GM23338 (cell line): ENCODE data around the gene FAM13A. TPM values are rescaled to one million over a fixed set of nuclear protein-coding genes. Genes with fewer than 3 reads are reported as not detected.

Source experiments
- ATAC-seq: fragments of 200-7000 bp; cut with Tn5 transposase; 3 replicates; pipeline ENCODE4 v1.9.1; 2020
- DNase-seq: peaks from one replicate; pipeline ENCODE4 v3.0.0-alpha.2; 2015; ENCODE audit warnings: low spot score
- H2AFZ ChIP-seq: fragments of 200-600 bp; sonication (generic); 2 replicates; pipeline ENCODE4 v1.8.0; 2016; ENCODE audit warnings: antibody characterized with exemption, mild to moderate bottlenecking, moderate library complexity
- H3F3A ChIP-seq: fragments of 200-600 bp; sonication (generic); replicated peaks from 2 replicates; pipeline ENCODE4 v1.8.0; 2017; ENCODE audit warnings: antibody characterized with exemption, mixed run types, low read depth
- H3K27ac ChIP-seq: fragments of 200-600 bp; sonication (generic); 2 replicates; pipeline ENCODE4 v1.6.1; 2016; ENCODE audit warnings: low read depth
- H3K27me3 ChIP-seq: fragments of 200-600 bp; sonication (generic); 2 replicates; pipeline ENCODE4 v1.8.0; 2016; ENCODE audit warnings: mild to moderate bottlenecking, mixed run types, moderate library complexity; ENCODE audit not compliant: insufficient read depth
- H3K36me3 ChIP-seq: fragments of 200-600 bp; sonication (generic); 2 replicates; pipeline ENCODE4 v1.8.0; 2016; ENCODE audit warnings: mild to moderate bottlenecking; ENCODE audit not compliant: insufficient read depth
- H3K4me1 ChIP-seq: fragments of 200-600 bp; sonication (generic); 2 replicates; pipeline ENCODE4 v1.8.0; 2016; ENCODE audit warnings: mild to moderate bottlenecking, moderate library complexity; ENCODE audit not compliant: insufficient read depth
- H3K4me2 ChIP-seq: fragments of 200-600 bp; sonication (generic); 2 replicates; pipeline ENCODE4 v1.7.1; 2017; ENCODE audit warnings: mixed run types
- H3K4me3 ChIP-seq: fragments of 200-600 bp; sonication (generic); 2 replicates; pipeline ENCODE4 v1.6.1; 2016; ENCODE audit warnings: mixed run types
- H3K79me2 ChIP-seq: fragments of 200-600 bp; sonication (generic); replicated peaks from 2 replicates; pipeline ENCODE4 v1.8.0; 2017; ENCODE audit warnings: mild to moderate bottlenecking; ENCODE audit not compliant: insufficient read depth
- H3K9me2 ChIP-seq: fragments of 200-600 bp; sonication (generic); 2 replicates; pipeline ENCODE4 v1.8.0; 2017; ENCODE audit not compliant: insufficient read depth
- H4K20me1 ChIP-seq: fragments of 200-600 bp; sonication (generic); replicated peaks from 2 replicates; pipeline ENCODE4 v1.8.0; 2017; ENCODE audit warnings: mild to moderate bottlenecking; ENCODE audit not compliant: insufficient read depth
- H3K27ac Mint-ChIP-seq: 2 replicates; pipeline ENCODE4 v1.8.0; 2020; ENCODE audit warnings: inconsistent platforms, mild to moderate bottlenecking, moderate library complexity, mixed read lengths
- H3K27me3 Mint-ChIP-seq: 3 replicates; pipeline ENCODE4 v1.8.0; 2022; ENCODE audit warnings: low read depth, mild to moderate bottlenecking, moderate library complexity, mixed read lengths, inconsistent platforms; ENCODE audit not compliant: insufficient read depth, poor library complexity
- H3K36me3 Mint-ChIP-seq: 3 replicates; pipeline ENCODE4 v1.8.0; 2021; ENCODE audit warnings: low read depth, mild to moderate bottlenecking, inconsistent platforms, moderate library complexity, mixed read lengths
- H3K4me1 Mint-ChIP-seq: 3 replicates; pipeline ENCODE4 v1.8.0; 2020; ENCODE audit warnings: mild to moderate bottlenecking, inconsistent platforms, mixed read lengths
- H3K4me3 Mint-ChIP-seq: 3 replicates; pipeline ENCODE4 v1.8.0; 2021; ENCODE audit warnings: moderate library complexity, mild to moderate bottlenecking, inconsistent platforms, mixed read lengths
- H3K9me3 Mint-ChIP-seq: 3 replicates; pipeline ENCODE4 v1.8.0; 2020; ENCODE audit warnings: moderate library complexity, mild to moderate bottlenecking, inconsistent platforms, mixed read lengths
- CREB1 ChIP-seq: fragments of 250-450 bp; sonication (Bioruptor Pico); IDR thresholded peaks from 2 replicates; pipeline ENCODE4 v1.5.0; 2020; ENCODE audit warnings: low read depth, mild to moderate bottlenecking, moderate library complexity
- CTCF ChIP-seq, 2 experiments: fragments of 200-600 bp in 1 of 2; sonication (generic) in 1 of 2; conservative IDR thresholded peaks; 2 replicates each; pipeline versions ENCODE4 v1.5.1 to v1.6.1; 2016 to 2017; ENCODE audit warnings: antibody characterized with exemption in 2 of 2, low read depth in 2 of 2, mild to moderate bottlenecking in 2 of 2, moderate library complexity in 1 of 2
- ETS1 ChIP-seq: IDR thresholded peaks from 2 replicates; pipeline ENCODE4 v1.6.1; 2016; ENCODE audit warnings: antibody characterized with exemption
- EZH2phosphoT487 ChIP-seq: fragments of 200-600 bp; sonication (generic); IDR thresholded peaks from one replicate; pipeline ENCODE4 v1.8.1; 2018; ENCODE audit warnings: antibody characterized with exemption; ENCODE audit not compliant: unreplicated experiment
- JUNB ChIP-seq: IDR thresholded peaks from one replicate; pipeline ENCODE4 v1.6.1; 2016; ENCODE audit warnings: antibody characterized with exemption; ENCODE audit not compliant: unreplicated experiment
- NANOG ChIP-seq: IDR thresholded peaks from 2 replicates; pipeline ENCODE4 v1.6.1; 2016; ENCODE audit warnings: antibody characterized with exemption, borderline replicate concordance
- POLR2AphosphoS5 ChIP-seq: IDR thresholded peaks from 2 replicates; pipeline ENCODE4 v1.6.1; 2016; ENCODE audit warnings: antibody characterized with exemption, low read depth
- REST ChIP-seq: IDR thresholded peaks from one replicate; pipeline ENCODE4 v1.6.1; 2018; ENCODE audit warnings: antibody characterized with exemption; ENCODE audit not compliant: unreplicated experiment
- STAT1 ChIP-seq: IDR thresholded peaks from one replicate; pipeline ENCODE4 v1.6.1; 2016; ENCODE audit warnings: antibody characterized with exemption; ENCODE audit not compliant: unreplicated experiment
- ZNF114 ChIP-seq: fragments of 250-450 bp; sonication (Bioruptor Pico); IDR thresholded peaks from 2 replicates; pipeline ENCODE4 v1.5.0; 2020; ENCODE audit warnings: mild to moderate bottlenecking, moderate library complexity
- polyA plus RNA-seq: library from polyadenylated mRNA; unstranded; fragments of >200 nt; fragmentation: Nextera tagmentation; extraction: Ambion mirVana; gene quantifications from 2 replicates; pipeline ENCODE4 v1.2.1, GENCODE V29; 2016
- total RNA-seq: library from RNA; depleted of rRNA; stranded (reverse); fragments of >200 nt; shearing (Covaris generic); gene quantifications from 2 replicates; pipeline ENCODE4 v1.2.3, GENCODE V29; 2014

FAM13A gene
- total and polyA plus RNA-seq, 2 experiments from 2014 or later: 13.9 to 28.4 TPM

- TF ChIP-seq CREB1 (CRISPR knock-in tag): no peak
- no peak for TF ChIP-seq ZNF114 (CRISPR knock-in tag)
- TF ChIP-seq EZH2phosphoT487: no peak
These were observed 285.0 kb downstream of the FAM13A start (continued) for GRCh38 chr4:88771883-88772450.

DNA sequence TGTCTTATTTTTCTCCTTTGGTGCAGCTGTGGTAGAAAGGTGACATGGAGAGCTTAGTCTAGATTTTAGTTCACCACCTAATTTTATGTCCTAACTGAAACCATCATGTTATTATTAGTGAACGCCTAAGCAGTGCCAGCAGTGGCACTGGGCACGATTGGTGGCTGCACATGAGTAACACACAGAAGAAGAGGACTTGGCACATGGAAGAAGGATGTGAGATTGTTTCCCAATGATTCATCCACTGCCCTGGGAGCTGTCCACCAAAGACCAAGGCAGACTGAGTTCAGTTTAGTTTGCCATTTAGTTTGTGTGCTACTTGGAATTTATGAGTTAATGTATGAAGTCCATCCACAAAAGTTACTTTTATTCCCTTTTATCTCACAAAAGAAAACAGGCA lies 291.3 kb downstream of the FAM13A start:
- no peaks in the 10 kb centered on the region for H3K9me3 Mint-ChIP-seq
- TF ChIP-seq STAT1 (no peak), NANOG (no peak), ETS1 (no peak), REST (peak; percentile 46)
- no peak overlapping the region for H3K4me3 ChIP-seq
- H3K36me3 ChIP-seq: no peaks in the 10 kb centered on the region
- no peak overlapping the region for H3K27ac ChIP-seq
- no peaks in the 10 kb centered on the region for H3K9me2 ChIP-seq
- H3F3A ChIP-seq: no peaks in the 10 kb centered on the region
- no peak overlapping the region for H3K27ac Mint-ChIP-seq
- no peaks in the 10 kb centered on the region for H3K36me3 Mint-ChIP-seq
- no peaks in the 10 kb centered on the region for H3K4me1 ChIP-seq
- DNase-seq (no peak), ATAC-seq (no peak)
- no peaks in the 10 kb centered on the region; the same call in 1 of the 3 replicates for H3K4me1 Mint-ChIP-seq
- no peaks in the 10 kb centered on the region for H3K27me3 Mint-ChIP-seq
- no peaks in the 10 kb centered on the region for H4K20me1 ChIP-seq
- H2AFZ ChIP-seq: no peak overlapping the region
- H3K4me3 Mint-ChIP-seq: no peak overlapping the region
- no peak overlapping the region for H3K4me2 ChIP-seq
- H3K79me2 ChIP-seq: no peaks in the 10 kb centered on the region
- no peaks in the 10 kb centered on the region for H3K27me3 ChIP-seq

DNA sequence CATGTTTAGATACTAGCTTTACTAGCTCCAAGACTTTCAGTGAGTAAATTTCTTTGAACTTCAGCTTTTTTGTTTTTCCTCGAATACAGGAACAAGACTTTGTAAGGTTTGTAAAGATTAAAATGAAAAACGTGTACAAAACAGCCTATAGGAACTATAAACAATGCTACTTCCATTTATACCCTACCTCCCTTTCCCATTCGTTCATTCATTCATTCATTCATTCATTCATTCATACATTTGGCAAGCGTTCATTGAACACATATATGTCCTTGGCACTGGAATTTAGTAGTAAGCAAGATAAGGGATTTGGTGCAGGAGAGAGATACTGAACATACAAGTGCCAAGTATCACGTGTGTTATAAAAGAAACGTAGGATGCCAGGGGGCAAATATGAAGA lies 293.9 kb downstream of the FAM13A start:
- peaks cover 17% of the 10 kb centered on the region for H3K4me1 ChIP-seq
- peaks cover 19% of the 10 kb centered on the region for H3K4me1 Mint-ChIP-seq
- H3K9me2 ChIP-seq: no peaks in the 10 kb centered on the region
- no peak overlapping the region for H3K27ac ChIP-seq
- H2AFZ ChIP-seq: no peak overlapping the region
- no peak overlapping the region for H3K4me3 ChIP-seq
- DNase-seq: no peak
- no peaks in the 10 kb centered on the region for H3K36me3 Mint-ChIP-seq
- H3K4me2 ChIP-seq: no peak overlapping the region
- no peaks in the 10 kb centered on the region for H3K9me3 Mint-ChIP-seq
- no peaks in the 10 kb centered on the region for H3K36me3 ChIP-seq
- H3F3A ChIP-seq: no peaks in the 10 kb centered on the region
- H3K27me3 Mint-ChIP-seq: no peaks in the 10 kb centered on the region
- H4K20me1 ChIP-seq: no peaks in the 10 kb centered on the region
- H3K27ac Mint-ChIP-seq: no peak overlapping the region
- no peak for ATAC-seq
- no peak overlapping the region for H3K4me3 Mint-ChIP-seq
- no peaks in the 10 kb centered on the region for H3K27me3 ChIP-seq
- H3K79me2 ChIP-seq: no peaks in the 10 kb centered on the region
- TF ChIP-seq ZNF114 (CRISPR knock-in tag) (no peak), EZH2phosphoT487 (no peak), CTCF (conservative IDR thresholded peaks at IDR 0.05; ENCODE audit: low read depth in 2 of 2) (no peak), CREB1 (CRISPR knock-in tag) (no peak), POLR2AphosphoS5 (no peak), ETS1 (no peak), JUNB (no peak)
